SH-SY5Y (cell line): Measurements from ENCODE around the gene GPR153.

Source experiments
- GATA2 ChIP-seq: IDR thresholded peaks from 2 replicates; pipeline ENCODE4 v1.6.1; 2011; ENCODE audit warnings: mild to moderate bottlenecking, low read depth, low read length
- GATA3 ChIP-seq: IDR thresholded peaks from 2 replicates; pipeline ENCODE4 v1.6.1; 2011; ENCODE audit warnings: low read depth, mild to moderate bottlenecking, low read length, moderate library complexity

GPR153 gene

GRCh38 chr1:6212193-6212959 is 48.5 kb downstream of the GPR153 start:
- TF ChIP-seq GATA2 = no peak
- no peak for TF ChIP-seq GATA3

- TF ChIP-seq GATA2 (no peak), GATA3 (no peak)
Observed at GRCh38 chr1:6211731-6212130, 49.2 kb downstream of the GPR153 start.

GRCh38 chr1:6210591-6211355 is 50.1 kb downstream of the GPR153 start:
- TF ChIP-seq GATA2 (no peak), GATA3 (no peak)

- TF ChIP-seq GATA2 (no peak), GATA3 (no peak)
Observed at GRCh38 chr1:6209661-6210580, 51.0 kb downstream of the GPR153 start.

- no peak for TF ChIP-seq GATA3
- no peak for TF ChIP-seq GATA2
Observed at GRCh38 chr1:6208723-6209660, 51.9 kb downstream of the GPR153 start.

GRCh38 chr1:6207921-6208320 is 53.0 kb downstream of the GPR153 start:
- TF ChIP-seq GATA3 (no peak), GATA2 (no peak)

- TF ChIP-seq GATA2 (no peak), GATA3 (no peak)
Observed at GRCh38 chr1:6207075-6207885, 53.6 kb downstream of the GPR153 start.

GRCh38 chr1:6206520-6206855 is 54.4 kb downstream of the GPR153 start:
- TF ChIP-seq GATA3 (no peak), GATA2 (no peak)

- no peak for TF ChIP-seq GATA2
- no peak for TF ChIP-seq GATA3
Observed at GRCh38 chr1:6205849-6206519, 54.9 kb downstream of the GPR153 start, which contains the start of gene RNF207. RNF207 (plus strand) TSS chr1:6206119; CDS start chr1:6206536, 417 bp downstream.

GRCh38 chr1:6202256-6202655 is 58.6 kb downstream of the GPR153 start:
- no peak for TF ChIP-seq GATA3
- no peak for TF ChIP-seq GATA2

- TF ChIP-seq GATA2 = no peak
- TF ChIP-seq GATA3 = no peak
Observed at GRCh38 chr1:6200188-6200809, 60.6 kb downstream of the GPR153 start.
